NCI-H2029 (cell line): ENCODE results near the gene FBLN5.
"Not testable (repeated sequence)": the region's sequence is repeated elsewhere in the genome, so short reads cannot be mapped to it uniquely, and the experiment has no call there.

ENCODE experiments used
- DNase-seq: peaks from one replicate; lab custom pipeline; 2025; lab: John Stamatoyannopoulos, UW

The FBLN5 gene

GRCh38 chr14:91866061-91866460 is 81.4 kb downstream of the FBLN5 start:
- no peak for DNase-seq

GRCh38 chr14:91862417-91862816 is 85.1 kb downstream of the FBLN5 start:
- DNase-seq = no peak

GRCh38 chr14:91861091-91861490 is 86.4 kb downstream of the FBLN5 start:
- no peak for DNase-seq

GRCh38 chr14:91860238-91860637 is 87.3 kb downstream of the FBLN5 start:
- no peak for DNase-seq

GRCh38 chr14:91858536-91859275 is 88.8 kb downstream of the FBLN5 start:
- DNase-seq = no peak

- DNase-seq = no peak
Measured at GRCh38 chr14:91857614-91858013, 89.9 kb downstream of the FBLN5 start.

GRCh38 chr14:91854327-91854934 is 93.1 kb downstream of the FBLN5 start:
- no peak for DNase-seq

GRCh38 chr14:91851563-91851962 is 95.9 kb downstream of the FBLN5 start:
- DNase-seq = no peak

- DNase-seq = no peak
Measured at GRCh38 chr14:91848504-91849001, 98.9 kb downstream of the FBLN5 start.

GRCh38 chr14:91847693-91848092 is 99.8 kb downstream of the FBLN5 start:
- no peak for DNase-seq

- no peak for DNase-seq
Measured at GRCh38 chr14:91845652-91846051, 101.8 kb downstream of the FBLN5 start.

- DNase-seq = not testable (repeated sequence)
Measured at GRCh38 chr14:91845056-91845455, 102.4 kb downstream of the FBLN5 start.

- no peak for DNase-seq
Measured at GRCh38 chr14:91844029-91844428, 103.5 kb downstream of the FBLN5 start.

GRCh38 chr14:91843437-91843836 is 104.1 kb downstream of the FBLN5 start:
- DNase-seq = no peak

- DNase-seq = no peak
Measured at GRCh38 chr14:91841065-91841464, 106.4 kb downstream of the FBLN5 start.

GRCh38 chr14:91839749-91840148 is 107.7 kb downstream of the FBLN5 start:
- DNase-seq = no peak

GRCh38 chr14:91837076-91837475 is 110.4 kb downstream of the FBLN5 start:
- DNase-seq = no peak

- DNase-seq = peak; percentile 74
Measured at GRCh38 chr14:91835920-91836843, 111.3 kb downstream of the FBLN5 start.

GRCh38 chr14:91835197-91835919 is 112.1 kb downstream of the FBLN5 start:
- no peak for DNase-seq

GRCh38 chr14:91834571-91834970 is 112.9 kb downstream of the FBLN5 start:
- DNase-seq = no peak

GRCh38 chr14:91831337-91831736 is 116.2 kb downstream of the FBLN5 start:
- DNase-seq = no peak

- DNase-seq = peak; percentile 67
Measured at GRCh38 chr14:91830777-91831176, 116.7 kb downstream of the FBLN5 start.
